Progenitor cell of endocrine pancreas (in vitro differentiated cells): ENCODE results near the gene NTN4. TPM values are rescaled to one million over a fixed set of nuclear protein-coding genes. Genes with fewer than 3 reads are reported as not detected.

Source experiments
- DNase-seq: peaks from one replicate; pipeline ENCODE4 v3.0.0; 2021; ENCODE audit warnings: low spot score; ENCODE audit not compliant: unreplicated experiment
- H3K27ac Mint-ChIP-seq: 2 replicates; pipeline ENCODE4 v1.8.0; 2021; ENCODE audit warnings: mild to moderate bottlenecking, moderate library complexity, mixed read lengths
- H3K27me3 Mint-ChIP-seq: 2 replicates; pipeline ENCODE4 v1.8.0; 2021; ENCODE audit warnings: mixed read lengths
- H3K36me3 Mint-ChIP-seq: 2 replicates; pipeline ENCODE4 v1.8.0; 2022; ENCODE audit warnings: mixed read lengths; ENCODE audit not compliant: insufficient read depth
- H3K4me1 Mint-ChIP-seq: 2 replicates; pipeline ENCODE4 v1.8.0; 2021; ENCODE audit warnings: low read depth, mixed read lengths
- H3K4me3 Mint-ChIP-seq: 2 replicates; pipeline ENCODE4 v1.8.0; 2021; ENCODE audit warnings: low read depth, mild to moderate bottlenecking, moderate library complexity, mixed read lengths
- H3K9me3 Mint-ChIP-seq: 2 replicates; pipeline ENCODE4 v1.8.0; 2021; ENCODE audit warnings: low read depth, mixed read lengths
- CTCF ChIP-seq: fragments of 200-600 bp; sonication (generic); IDR thresholded peaks from one replicate; pipeline ENCODE4 v1.5.0; 2021; ENCODE audit warnings: antibody characterized with exemption, mild to moderate bottlenecking; ENCODE audit not compliant: unreplicated experiment
- long read RNA-seq: library from polyadenylated mRNA; unstranded; transcript quantifications from one replicate; pipeline ENCODE4 v2.0.0, GENCODE V29; 2020
- total RNA-seq: library from RNA; stranded (reverse); gene quantifications from 2 replicates; pipeline ENCODE4 v1.2.1, GENCODE V29; 2021

The NTN4 gene
- 7.2 and 7.4 TPM in 2 replicates for total RNA-seq
- long read RNA-seq, partial matches to known transcripts, result 1 of 4 reads
- long read RNA-seq, other reads (novel, unspliced or antisense), result 2 of 4 reads

- Mint-ChIP-seq H3K36me3 (peaks cover 2% of the 10 kb centered on the region), H3K9me3 (no peaks in the 10 kb centered on the region), H3K27ac (peak within 1 kb of the TSS; percentile 92), H3K4me1 (peaks cover 9% of the 10 kb centered on the region), H3K4me3 (peak within 1 kb of the TSS; percentile 83), H3K27me3 (peaks cover 51% of the 10 kb centered on the region)
- peak; percentile 37 for DNase-seq
- no peak for TF ChIP-seq CTCF
Measured at GRCh38 chr12:95790033-95790916, at the start of gene NTN4. NTN4 (minus strand) TSS chr12:95790764; CDS start chr12:95790309, 455 bp downstream.

- no peak for TF ChIP-seq CTCF
- no peak overlapping the region for H3K4me3 Mint-ChIP-seq
- H3K27me3 Mint-ChIP-seq, result peaks cover 5% of the 10 kb centered on the region
- DNase-seq, result no peak
- peaks cover 2% of the 10 kb centered on the region for H3K4me1 Mint-ChIP-seq
- no peak overlapping the region for H3K27ac Mint-ChIP-seq
- H3K36me3 Mint-ChIP-seq, result no peaks in the 10 kb centered on the region
- H3K9me3 Mint-ChIP-seq, result no peaks in the 10 kb centered on the region
Measured at GRCh38 chr12:95838125-95838524, 47.6 kb upstream of the NTN4 start.

- no peaks in the 10 kb centered on the region for H3K9me3 Mint-ChIP-seq
- no peak for TF ChIP-seq CTCF
- no peak overlapping the region for H3K27ac Mint-ChIP-seq
- H3K4me1 Mint-ChIP-seq, result peaks cover 2% of the 10 kb centered on the region
- H3K36me3 Mint-ChIP-seq, result no peaks in the 10 kb centered on the region
- peaks cover 5% of the 10 kb centered on the region for H3K27me3 Mint-ChIP-seq
- no peak for DNase-seq
- H3K4me3 Mint-ChIP-seq, result no peak overlapping the region
Measured at GRCh38 chr12:95837240-95838038, 46.9 kb upstream of the NTN4 start.

- TF ChIP-seq CTCF, result no peak
- Mint-ChIP-seq H3K4me1 (peaks cover 2% of the 10 kb centered on the region), H3K9me3 (no peaks in the 10 kb centered on the region), H3K4me3 (no peak overlapping the region), H3K27me3 (peaks cover 5% of the 10 kb centered on the region), H3K27ac (no peak overlapping the region), H3K36me3 (no peaks in the 10 kb centered on the region)
- no peak for DNase-seq
Measured at GRCh38 chr12:95836630-95837239, 46.2 kb upstream of the NTN4 start.

- no peak overlapping the region for H3K4me3 Mint-ChIP-seq
- no peaks in the 10 kb centered on the region for H3K9me3 Mint-ChIP-seq
- no peaks in the 10 kb centered on the region for H3K36me3 Mint-ChIP-seq
- no peak for DNase-seq
- TF ChIP-seq CTCF, result no peak
- peaks cover 2% of the 10 kb centered on the region for H3K4me1 Mint-ChIP-seq
- H3K27ac Mint-ChIP-seq, result no peak overlapping the region
- peaks cover 5% of the 10 kb centered on the region for H3K27me3 Mint-ChIP-seq
Measured at GRCh38 chr12:95836185-95836609, 45.6 kb upstream of the NTN4 start.
